ENCODE measurements around the gene ERO1B. TPM values are rescaled to one million over a fixed set of nuclear protein-coding genes. Genes with fewer than 3 reads are reported as not detected.
A peak's percentile ranks its signal among the peaks of the same experiment; 100 is the strongest.

ERO1B gene
- total RNA-seq, 1 experiment from 2014 or later = 5.4 TPM

DNA sequence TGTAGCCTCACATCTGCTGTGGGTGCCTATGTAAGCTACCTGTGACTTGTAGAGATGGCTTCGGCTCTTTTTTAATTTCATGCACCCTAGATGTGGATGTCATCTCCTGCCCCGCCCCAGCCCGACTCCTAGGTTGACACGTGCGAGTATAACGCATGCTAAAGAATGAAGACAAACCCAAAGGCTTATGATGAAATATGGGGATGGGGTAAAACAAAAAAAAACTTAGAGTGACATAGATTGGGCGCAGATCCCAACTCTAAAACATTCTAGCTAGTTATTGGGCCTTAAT lies 613 bp upstream of the ERO1B start:
- H3K27ac ChIP-seq (ENCODE audit: low read depth, low read length) = no peak overlapping the region
- TSS peak; percentile 92 for BruUV-seq (replicated peaks)
- intact Hi-C loops (cut with micrococcal nuclease) = loop anchor here (5.0 to 10.0 kb wide), 2 partner anchors 138 to 175 kb away; partner anchors contain the start of gene GPR137B

GRCh38 chr1:236281198-236281653 lies 532 bp downstream of the ERO1B start:
- Histone ChIP-seq H3K4me2 (ENCODE audit: low read length) (peak overlapping the region; percentile 88), H3K4me1 (ENCODE audit: control insufficient read depth in 1 of 2, insufficient read depth in 2 of 2, low read length in 2 of 2) (peaks cover 3 to 15% of the 10 kb centered on the region in 2 experiments; a peak in 2 of 4 replicates), H3K9me2 (ENCODE audit: insufficient read depth) (no peaks in the 10 kb centered on the region), H3K4me3 (replicated peaks in 1 of 2; ENCODE audit: low read depth in 1 of 2, low read length in 2 of 2) (peak overlapping the region; percentile 71 to 76), H3K27me3 (ENCODE audit: insufficient read depth, low read length) (no peaks in the 10 kb centered on the region), H4K20me1 (ENCODE audit: insufficient read depth) (no peaks in the 10 kb centered on the region), H2AFZ (ENCODE audit: low read depth, low read length, poor library complexity, severe bottlenecking) (no peak overlapping the region), H3K79me2 (ENCODE audit: insufficient read depth, low read length) (no peaks in the 10 kb centered on the region), H3K36me3 (ENCODE audit: control insufficient read depth in 1 of 2, insufficient read depth in 2 of 2, low read length in 2 of 2) (no peaks in the 10 kb centered on the region), H3K27ac (ENCODE audit: low read depth, low read length) (peak overlapping the region; percentile 55; the same call in 1 of the 2 replicates), H3K9me3 (ENCODE audit: control insufficient read depth in 1 of 2, insufficient read depth in 1 of 2, low read depth in 1 of 2, low read length in 2 of 2) (no peaks in the 10 kb centered on the region), H3K9ac (ENCODE audit: low read length) (peak overlapping the region; percentile 63)
- no TSS peak for BruUV-seq (replicated peaks)
- DNase-seq (ENCODE audit: low read depth, low spot score) = no peak
- RAD21 ChIA-PET (ENCODE audit: low non-redundant PET in 1 of 2, low total read pairs in 2 of 2, uncharacterized antibody in 2 of 2, unreplicated experiment in 2 of 2) = no interaction called here
- ATAC-seq = peak; percentile 63
- POLR2A ChIA-PET = no interaction called here
- intact Hi-C loops (cut with micrococcal nuclease) = loop anchor here (5.0 to 10.0 kb wide), 2 partner anchors 136 to 174 kb away; partner anchors contain the start of gene GPR137B
- CTCF ChIA-PET = no interaction called here
- no peak for TF ChIP-seq SIN3A (IDR thresholded peaks at IDR 0.05; ENCODE audit: low read depth)
- no peak for TF ChIP-seq EZH2phosphoT487 (IDR thresholded peaks at IDR 0.05; ENCODE audit: borderline replicate concordance)
- no peak for TF ChIP-seq TCF7L2 (IDR thresholded peaks at IDR 0.05; ENCODE audit: borderline replicate concordance, extremely low read depth, insufficient read depth, insufficient read length)
- TF ChIP-seq CEBPB (IDR thresholded peaks at IDR 0.05; ENCODE audit: low read depth) = no peak
- no peak for TF ChIP-seq CTCF (IDR thresholded peaks at IDR 0.05 in 2 of 3, conservative IDR thresholded peaks at IDR 0.05 in 1 of 3; ENCODE audit: borderline replicate concordance in 1 of 3, insufficient read depth in 1 of 3, low read depth in 2 of 3, low read length in 2 of 3)
- TF ChIP-seq, protein P1, sequence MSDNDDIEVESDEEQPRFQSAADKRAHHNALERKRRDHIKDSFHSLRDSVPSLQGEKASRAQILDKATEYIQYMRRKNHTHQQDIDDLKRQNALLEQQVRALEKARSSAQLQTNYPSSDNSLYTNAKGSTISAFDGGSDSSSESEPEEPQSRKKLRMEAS (IDR thresholded peaks at IDR 0.05) = no peak
- no peak for TF ChIP-seq ELF1 (IDR thresholded peaks at IDR 0.05; ENCODE audit: borderline replicate concordance, low read depth)
- no peak for TF ChIP-seq EGR1 (IDR thresholded peaks at IDR 0.05; ENCODE audit: low read depth)
- no peak for TF ChIP-seq RAD21 (IDR thresholded peaks at IDR 0.05; ENCODE audit: low read depth)
- TF ChIP-seq SRF (IDR thresholded peaks at IDR 0.05; ENCODE audit: low read depth) = no peak
- no peak for TF ChIP-seq POLR2A (IDR thresholded peaks at IDR 0.05; ENCODE audit: borderline replicate concordance, extremely low read depth, insufficient read depth, insufficient read length)
- TF ChIP-seq, protein P2, sequence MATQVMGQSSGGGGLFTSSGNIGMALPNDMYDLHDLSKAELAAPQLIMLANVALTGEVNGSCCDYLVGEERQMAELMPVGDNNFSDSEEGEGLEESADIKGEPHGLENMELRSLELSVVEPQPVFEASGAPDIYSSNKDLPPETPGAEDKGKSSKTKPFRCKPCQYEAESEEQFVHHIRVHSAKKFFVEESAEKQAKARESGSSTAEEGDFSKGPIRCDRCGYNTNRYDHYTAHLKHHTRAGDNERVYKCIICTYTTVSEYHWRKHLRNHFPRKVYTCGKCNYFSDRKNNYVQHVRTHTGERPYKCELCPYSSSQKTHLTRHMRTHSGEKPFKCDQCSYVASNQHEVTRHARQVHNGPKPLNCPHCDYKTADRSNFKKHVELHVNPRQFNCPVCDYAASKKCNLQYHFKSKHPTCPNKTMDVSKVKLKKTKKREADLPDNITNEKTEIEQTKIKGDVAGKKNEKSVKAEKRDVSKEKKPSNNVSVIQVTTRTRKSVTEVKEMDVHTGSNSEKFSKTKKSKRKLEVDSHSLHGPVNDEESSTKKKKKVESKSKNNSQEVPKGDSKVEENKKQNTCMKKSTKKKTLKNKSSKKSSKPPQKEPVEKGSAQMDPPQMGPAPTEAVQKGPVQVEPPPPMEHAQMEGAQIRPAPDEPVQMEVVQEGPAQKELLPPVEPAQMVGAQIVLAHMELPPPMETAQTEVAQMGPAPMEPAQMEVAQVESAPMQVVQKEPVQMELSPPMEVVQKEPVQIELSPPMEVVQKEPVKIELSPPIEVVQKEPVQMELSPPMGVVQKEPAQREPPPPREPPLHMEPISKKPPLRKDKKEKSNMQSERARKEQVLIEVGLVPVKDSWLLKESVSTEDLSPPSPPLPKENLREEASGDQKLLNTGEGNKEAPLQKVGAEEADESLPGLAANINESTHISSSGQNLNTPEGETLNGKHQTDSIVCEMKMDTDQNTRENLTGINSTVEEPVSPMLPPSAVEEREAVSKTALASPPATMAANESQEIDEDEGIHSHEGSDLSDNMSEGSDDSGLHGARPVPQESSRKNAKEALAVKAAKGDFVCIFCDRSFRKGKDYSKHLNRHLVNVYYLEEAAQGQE (IDR thresholded peaks at IDR 0.05; ENCODE audit: low read depth) = no peak
- no peak for TF ChIP-seq POLR2AphosphoS5 (IDR thresholded peaks at IDR 0.05; ENCODE audit: low read depth, low read length)
- no peak for TF ChIP-seq JUND (IDR thresholded peaks at IDR 0.05)
- no peak for TF ChIP-seq SP1 (IDR thresholded peaks at IDR 0.05; ENCODE audit: low read depth)
- TF ChIP-seq CBX3 (IDR thresholded peaks at IDR 0.05; ENCODE audit: low read depth) = no peak

More for the DNA sequence above, 613 bp upstream of the ERO1B start:
- TF ChIP-seq CEBPB (IDR thresholded peaks at IDR 0.05; ENCODE audit: low read depth) (0 out of 2 replicates have a peak, but pooled peaks have one; percentile 11), YY1 (IDR thresholded peaks at IDR 0.05; ENCODE audit: extremely low read depth, insufficient replicate concordance, low read depth, low read length) (no peak)
- ChIA-PET CTCF (no interaction called here), RAD21 (ENCODE audit: low non-redundant PET in 1 of 2, low total read pairs in 2 of 2, uncharacterized antibody in 2 of 2, unreplicated experiment in 2 of 2) (no interaction called here), POLR2A (interaction anchor here (0.6 kb wide), 1 partner anchor 11 kb away, joined by 3 read pairs; no protein-coding TSS in a partner anchor)
- Histone ChIP-seq H3K4me3 (replicated peaks in 1 of 2; ENCODE audit: low read depth in 1 of 2, low read length in 2 of 2) (peak overlapping the region; percentile 71 to 76), H3K9ac (ENCODE audit: low read length) (peak overlapping the region; percentile 54), H3K4me2 (ENCODE audit: low read length) (peak overlapping the region; percentile 88), H3K79me2 (ENCODE audit: insufficient read depth, low read length) (no peaks in the 10 kb centered on the region), H3K9me3 (ENCODE audit: control insufficient read depth in 1 of 2, insufficient read depth in 1 of 2, low read depth in 1 of 2, low read length in 2 of 2) (no peaks in the 10 kb centered on the region), H3K36me3 (ENCODE audit: control insufficient read depth in 1 of 2, insufficient read depth in 2 of 2, low read length in 2 of 2) (no peaks in the 10 kb centered on the region), H3K4me1 (ENCODE audit: control insufficient read depth in 1 of 2, insufficient read depth in 2 of 2, low read length in 2 of 2) (peaks cover 3 to 15% of the 10 kb centered on the region in 2 experiments; a peak in 2 of 4 replicates), H2AFZ (ENCODE audit: low read depth, low read length, poor library complexity, severe bottlenecking) (peak overlapping the region; percentile 87), H4K20me1 (ENCODE audit: insufficient read depth) (no peaks in the 10 kb centered on the region), H3K27me3 (ENCODE audit: insufficient read depth, low read length) (no peaks in the 10 kb centered on the region), H3K9me2 (ENCODE audit: insufficient read depth) (no peaks in the 10 kb centered on the region)
- ATAC-seq (peak; percentile 10; the same call in 1 of the 2 replicates), DNase-seq (ENCODE audit: low read depth, low spot score) (no peak)
